A549 (cell line): Measurements from ENCODE around the gene MYH10. TPM values are rescaled to one million over a fixed set of nuclear protein-coding genes. Genes with fewer than 3 reads are reported as not detected.

Source experiments
- ATAC-seq, 2 experiments: fragments of 200-7000 bp in 1 of 2; fragments of >200 bp in 1 of 2; cut with Nextera tagmentation in 1 of 2; cut with Tn5 transposase in 1 of 2; 3 replicates each; pipeline versions ENCODE4 v1.8.0 to v1.9.1; 2018 to 2020; ENCODE audit warnings: mild to moderate bottlenecking in 1 of 2, moderate library complexity in 1 of 2
- CTCF ChIA-PET: fragments of 300-600 bp; sonication (Branson Sonifier 250); formaldehyde crosslinking; extraction: SDS; loops from one replicate; lab custom pipeline; 2021; ENCODE audit warnings: antibody characterized with exemption, inconsistent platforms; lab: Yijun Ruan, JAX
- POLR2A ChIA-PET: fragments of 350-600 bp; formaldehyde crosslinking; extraction: SDS; loops from one replicate; lab custom pipeline; 2021; ENCODE audit warnings: antibody characterized with exemption, inconsistent platforms; lab: Yijun Ruan, JAX
- DNase-seq, 2 experiments: peaks; one replicate each; pipeline versions ENCODE4 v3.0.0 to v3.0.0-alpha.2; 2011 to 2016; ENCODE audit warnings: low read depth in 1 of 2, low spot score in 1 of 2
- FAIRE-seq: peaks from 2 replicates; lab custom pipeline; 2011; peaks lifted over from hg19 to GRCh38; lab: Jason Lieb, UNC
- H3K27ac ChIP-seq, 2 experiments: fragments of >200 bp; sonication (Bioruptor Twin); formaldehyde crosslinking; 3 replicates each; pipeline ENCODE4 v1.5.1; 2016 to 2017
- H3K4me1 ChIP-seq: fragments of >200 bp; sonication (Bioruptor Twin); formaldehyde crosslinking; 3 replicates; pipeline ENCODE4 v1.6.1; 2016
- H3K4me2 ChIP-seq: fragments of >200 bp; sonication (Bioruptor Twin); formaldehyde crosslinking; 3 replicates; pipeline ENCODE4 v1.6.1; 2016
- H3K4me3 ChIP-seq: fragments of >200 bp; sonication (Bioruptor Twin); formaldehyde crosslinking; 3 replicates; pipeline ENCODE4 v1.5.1; 2016
- H3K9me3 ChIP-seq: fragments of >200 bp; sonication (Bioruptor Twin); formaldehyde crosslinking; 3 replicates; pipeline ENCODE4 v1.6.1; 2016
- BHLHE40 ChIP-seq: IDR thresholded peaks from 2 replicates; pipeline ENCODE4 v1.6.1; 2012; ENCODE audit warnings: low read depth, low read length, inconsistent platforms
- CBX2 ChIP-seq: fragments of 200-600 bp; sonication (generic); IDR thresholded peaks from 2 replicates; pipeline ENCODE4 v1.6.1; 2016; ENCODE audit warnings: low read depth, mild to moderate bottlenecking, borderline replicate concordance
- CBX8 ChIP-seq: fragments of 200-600 bp; sonication (generic); IDR thresholded peaks from 2 replicates; pipeline ENCODE4 v1.6.1; 2016
- CEBPB ChIP-seq, 2 experiments: fragments of >200 bp in 1 of 2; sonication (Bioruptor Twin) in 1 of 2; formaldehyde crosslinking in 1 of 2; IDR thresholded peaks; 2 replicates each; pipeline ENCODE4 v1.6.1; 2012 to 2016
- CHD2 ChIP-seq: fragments of 150-350 bp; IDR thresholded peaks from 2 replicates; pipeline ENCODE4 v1.6.1; 2014; ENCODE audit warnings: low read length; ENCODE audit not compliant: partially characterized antibody
- ESRRA ChIP-seq: fragments of 150-350 bp; IDR thresholded peaks from 2 replicates; pipeline ENCODE4 v1.6.1; 2014; ENCODE audit warnings: mild to moderate bottlenecking, low read length, borderline replicate concordance
- FOSL2 ChIP-seq, 2 experiments: fragments of 450-650 bp in 1 of 2; fragments of >200 bp in 1 of 2; sonication (Bioruptor Twin) in 1 of 2; formaldehyde crosslinking; IDR thresholded peaks; 2 replicates each; pipeline versions ENCODE4 v1.5.0 to v1.6.1; 2016 to 2020; ENCODE audit warnings: mild to moderate bottlenecking in 1 of 2, moderate library complexity in 1 of 2
- HDAC2 ChIP-seq: fragments of 200-600 bp; sonication (generic); IDR thresholded peaks from 2 replicates; pipeline ENCODE4 v1.6.1; 2016
- HEYL ChIP-seq: fragments of 250-450 bp; sonication (Bioruptor Pico); IDR thresholded peaks from 2 replicates; pipeline ENCODE4 v1.8.0; 2021; ENCODE audit warnings: mild to moderate bottlenecking, moderate library complexity
- HOXA7 ChIP-seq: fragments of 250-450 bp; sonication (Bioruptor Pico); IDR thresholded peaks from 2 replicates; pipeline ENCODE4 v1.5.0; 2020; ENCODE audit warnings: mild to moderate bottlenecking, moderate library complexity
- JUN ChIP-seq, 2 experiments: fragments of >200 bp; sonication (Bioruptor Twin); formaldehyde crosslinking; IDR thresholded peaks; 2 replicates in 1 of 2; 3 replicates in 1 of 2; pipeline ENCODE4 v1.6.1; 2016 to 2017
- KDM1A ChIP-seq: fragments of 200-600 bp; sonication (generic); IDR thresholded peaks from 2 replicates; pipeline ENCODE4 v1.6.1; 2016; ENCODE audit warnings: low read depth, mild to moderate bottlenecking
- KDM5A ChIP-seq: fragments of 200-600 bp; sonication (generic); IDR thresholded peaks from 2 replicates; pipeline ENCODE4 v1.6.1; 2016; ENCODE audit warnings: antibody characterized with exemption, mild to moderate bottlenecking
- MAFK ChIP-seq: fragments of 450-650 bp; IDR thresholded peaks from 2 replicates; pipeline ENCODE4 v1.6.1; 2014; ENCODE audit not compliant: partially characterized antibody
- NPAS2 ChIP-seq: fragments of 250-450 bp; sonication (Bioruptor Pico); IDR thresholded peaks from 2 replicates; pipeline ENCODE4 v1.8.0; 2022; ENCODE audit warnings: mild to moderate bottlenecking, moderate library complexity, borderline replicate concordance
- PHF8 ChIP-seq: fragments of 200-600 bp; sonication (generic); IDR thresholded peaks from 2 replicates; pipeline ENCODE4 v1.6.1; 2016; ENCODE audit warnings: low read depth, mild to moderate bottlenecking, antibody characterized with exemption, moderate library complexity, borderline replicate concordance
- POLR2A ChIP-seq: IDR thresholded peaks from 2 replicates; pipeline ENCODE4 v1.6.1; 2012; ENCODE audit warnings: mild to moderate bottlenecking, low read length
- REST ChIP-seq: fragments of 200-600 bp; sonication (generic); IDR thresholded peaks from 2 replicates; pipeline ENCODE4 v1.6.1; 2016; ENCODE audit warnings: antibody characterized with exemption, mild to moderate bottlenecking, moderate library complexity
- RFX5 ChIP-seq: fragments of 450-650 bp; IDR thresholded peaks from 2 replicates; pipeline ENCODE4 v1.7.1; 2014; ENCODE audit warnings: antibody characterized with exemption, mild to moderate bottlenecking, moderate library complexity
- TFCP2L1 ChIP-seq: fragments of 250-450 bp; sonication (Bioruptor Pico); IDR thresholded peaks from 2 replicates; pipeline ENCODE4 v1.5.0; 2021; ENCODE audit warnings: mild to moderate bottlenecking
- WGBS: methylation state at CpG from one replicate; pipeline ENCODE4 v1.1.6; 2017; ENCODE audit errors: missing lambda C conversion rate; 5-methylcytosine and 5-hydroxymethylcytosine counted together
- polyA plus RNA-seq, 4 experiments: library from polyadenylated mRNA; depleted of rRNA in 3 of 4; stranded (reverse); fragments of >200 nt; fragmentation: RNase III in 1 of 4; extraction: RNeasy Plus Mini Kit Qiagen cat#74134 plus additional on column Dnase treatment in 1 of 4; gene quantifications; 2 replicates in 3 of 4; 3 replicates in 1 of 4; pipeline ENCODE4 v1.2.3, GENCODE V29; 2011 to 2017
- TF ChIP-seq, protein P1 (sequence below): fragments of 150-350 bp; IDR thresholded peaks from 2 replicates; pipeline ENCODE4 v1.6.1; 2014; ENCODE audit warnings: low read depth, mild to moderate bottlenecking, low read length
- TF ChIP-seq, protein P2 (sequence below): fragments of >200 bp; sonication (Bioruptor Twin); formaldehyde crosslinking; IDR thresholded peaks from 3 replicates; pipeline ENCODE4 v1.5.1; 2016
- TF ChIP-seq, protein P3 (sequence below): IDR thresholded peaks from 2 replicates; pipeline ENCODE4 v1.6.1; 2012

Gene MYH10
- polyA plus RNA-seq, 2 of the 4 experiments (the other 2 are of a cell fraction) = 26.5 to 28.3 TPM

GRCh38 chr17:8583954-8584353, 46.6 kb downstream of the MYH10 start:
- POLR2A ChIA-PET = no interaction called here
- 84% methylated on average over 2 of the region's 2 CpGs for WGBS
- CTCF ChIA-PET = interaction anchor here (0.8 to 1.2 kb wide), 2 partner anchors 9 to 22 kb away, joined by 3 read pairs; no protein-coding TSS in a partner anchor

GRCh38 chr17:8580952-8581658, 49.4 kb downstream of the MYH10 start:
- ChIA-PET POLR2A (no interaction called here), CTCF (interaction anchor here (0.6 to 1.6 kb wide), 5 partner anchors 9 to 298 kb away, joined by 4 to 7 read pairs (median 4); no protein-coding TSS in a partner anchor)
- Histone ChIP-seq H3K4me1 (no peaks in the 10 kb centered on the region), H3K27ac (no peak overlapping the region), H3K4me2 (no peak overlapping the region), H3K9me3 (no peaks in the 10 kb centered on the region), H3K4me3 (no peak overlapping the region)
- TF ChIP-seq CHD2 (no peak), FOSL2 (IDR thresholded peaks at IDR 0.05) (no peak), FOSL2 (CRISPR knock-in tag; IDR thresholded peaks at IDR 0.05) (no peak)
- FAIRE-seq (peak; percentile 76), ATAC-seq (no peak), DNase-seq (no peak)
- 82% methylated on average over 5 of the region's 5 CpGs for WGBS

More at GRCh38 chr17:8583954-8584353, 46.6 kb downstream of the MYH10 start:
- Histone ChIP-seq H3K4me2 (no peak overlapping the region), H3K4me1 (no peaks in the 10 kb centered on the region), H3K4me3 (no peak overlapping the region), H3K27ac (no peak overlapping the region), H3K9me3 (no peaks in the 10 kb centered on the region)
- ATAC-seq (no peak), FAIRE-seq (no peak), DNase-seq (no peak)
- TF ChIP-seq RFX5 = no peak
- TF ChIP-seq BHLHE40 = no peak
- TF ChIP-seq, protein P1, sequence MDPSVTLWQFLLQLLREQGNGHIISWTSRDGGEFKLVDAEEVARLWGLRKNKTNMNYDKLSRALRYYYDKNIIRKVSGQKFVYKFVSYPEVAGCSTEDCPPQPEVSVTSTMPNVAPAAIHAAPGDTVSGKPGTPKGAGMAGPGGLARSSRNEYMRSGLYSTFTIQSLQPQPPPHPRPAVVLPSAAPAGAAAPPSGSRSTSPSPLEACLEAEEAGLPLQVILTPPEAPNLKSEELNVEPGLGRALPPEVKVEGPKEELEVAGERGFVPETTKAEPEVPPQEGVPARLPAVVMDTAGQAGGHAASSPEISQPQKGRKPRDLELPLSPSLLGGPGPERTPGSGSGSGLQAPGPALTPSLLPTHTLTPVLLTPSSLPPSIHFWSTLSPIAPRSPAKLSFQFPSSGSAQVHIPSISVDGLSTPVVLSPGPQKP = no peak
- no peak for TF ChIP-seq CBX2

- 91% methylated on average over 2 of the region's 2 CpGs for WGBS
- no peaks in the 10 kb centered on the region for H3K4me1 ChIP-seq
- ATAC-seq = no peak
- no peak overlapping the region for H3K4me3 ChIP-seq
- no peak for FAIRE-seq
- POLR2A ChIA-PET = no interaction called here
- CTCF ChIA-PET = interaction anchor here (1.1 kb wide), 1 partner anchor 168 kb away, joined by 3 read pairs; no protein-coding TSS in a partner anchor
- TF ChIP-seq CBX8 (no peak), ESRRA (no peak), CEBPB (IDR thresholded peaks at IDR 0.05) (no peak), HOXA7 (CRISPR knock-in tag) (no peak), JUN (IDR thresholded peaks at IDR 0.05) (no peak), KDM5A (no peak), HDAC2 (no peak), MAFK (no peak), NPAS2 (CRISPR knock-in tag) (no peak), POLR2A (no peak), HEYL (no peak), KDM1A (no peak), PHF8 (no peak), TFCP2L1 (CRISPR knock-in tag) (no peak), REST (no peak)
- TF ChIP-seq, protein P2, sequence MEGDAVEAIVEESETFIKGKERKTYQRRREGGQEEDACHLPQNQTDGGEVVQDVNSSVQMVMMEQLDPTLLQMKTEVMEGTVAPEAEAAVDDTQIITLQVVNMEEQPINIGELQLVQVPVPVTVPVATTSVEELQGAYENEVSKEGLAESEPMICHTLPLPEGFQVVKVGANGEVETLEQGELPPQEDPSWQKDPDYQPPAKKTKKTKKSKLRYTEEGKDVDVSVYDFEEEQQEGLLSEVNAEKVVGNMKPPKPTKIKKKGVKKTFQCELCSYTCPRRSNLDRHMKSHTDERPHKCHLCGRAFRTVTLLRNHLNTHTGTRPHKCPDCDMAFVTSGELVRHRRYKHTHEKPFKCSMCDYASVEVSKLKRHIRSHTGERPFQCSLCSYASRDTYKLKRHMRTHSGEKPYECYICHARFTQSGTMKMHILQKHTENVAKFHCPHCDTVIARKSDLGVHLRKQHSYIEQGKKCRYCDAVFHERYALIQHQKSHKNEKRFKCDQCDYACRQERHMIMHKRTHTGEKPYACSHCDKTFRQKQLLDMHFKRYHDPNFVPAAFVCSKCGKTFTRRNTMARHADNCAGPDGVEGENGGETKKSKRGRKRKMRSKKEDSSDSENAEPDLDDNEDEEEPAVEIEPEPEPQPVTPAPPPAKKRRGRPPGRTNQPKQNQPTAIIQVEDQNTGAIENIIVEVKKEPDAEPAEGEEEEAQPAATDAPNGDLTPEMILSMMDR = no peak
- TF ChIP-seq, protein P3, sequence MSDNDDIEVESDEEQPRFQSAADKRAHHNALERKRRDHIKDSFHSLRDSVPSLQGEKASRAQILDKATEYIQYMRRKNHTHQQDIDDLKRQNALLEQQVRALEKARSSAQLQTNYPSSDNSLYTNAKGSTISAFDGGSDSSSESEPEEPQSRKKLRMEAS = no peak
- no peak overlapping the region for H3K4me2 ChIP-seq
- no peak overlapping the region for H3K27ac ChIP-seq
- DNase-seq = no peak
- H3K9me3 ChIP-seq = no peaks in the 10 kb centered on the region
Observed at GRCh38 chr17:8577868-8578267, 52.7 kb downstream of the MYH10 start.
